GM18508 (cell line): ENCODE measurements around the gene KIAA0753.

ENCODE experiments used
- ATAC-seq: cut with Tn5 transposase; IDR thresholded peaks from one replicate; pipeline ENCODE4 v1.9.1; 2021; ENCODE audit warnings: moderate number of reproducible peaks; ENCODE audit not compliant: insufficient read depth, unreplicated experiment

Gene KIAA0753

DNA sequence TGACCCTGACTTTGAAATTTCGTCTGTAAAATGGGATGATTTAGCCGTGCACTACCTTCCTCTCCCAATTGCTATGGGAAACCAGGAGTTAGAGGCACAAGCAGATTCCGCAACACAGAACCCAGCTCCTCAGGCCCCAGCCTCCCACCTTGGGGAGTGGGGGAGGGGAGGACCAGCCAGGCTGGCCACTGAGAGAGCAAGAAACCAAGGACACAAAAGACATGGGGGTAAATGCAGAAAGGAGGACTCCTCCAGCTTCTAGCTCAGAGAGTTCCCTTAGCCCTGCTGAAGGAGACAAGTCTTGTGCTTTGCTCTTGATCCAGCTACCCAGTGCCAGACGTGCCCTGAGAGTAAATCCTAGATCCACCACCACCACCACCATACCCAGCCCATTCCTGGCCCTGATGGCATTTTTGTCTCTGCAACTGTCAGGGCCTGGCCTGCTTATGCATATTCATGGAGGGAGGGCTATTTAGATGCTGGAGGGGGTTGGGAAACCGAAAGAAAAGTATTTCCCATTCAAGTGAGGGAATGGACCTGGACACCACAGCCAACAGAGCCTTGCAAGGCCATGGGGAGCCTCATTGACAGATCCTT, 110.1 kb downstream of the KIAA0753 start:
- ATAC-seq = no peak

- no peak for ATAC-seq
Measured at GRCh38 chr17:6528557-6528956, 112.0 kb downstream of the KIAA0753 start.
